ENCODE data around the gene SUN1.

Gene SUN1

GRCh38 chr7:909358-910329 lies 77.4 kb downstream of the SUN1 start:
- Mint-ChIP-seq H3K27ac (peak overlapping the region; percentile 71), H3K36me3 (ENCODE audit: low read depth) (peaks cover 2% of the 10 kb centered on the region), H3K4me3 (peak overlapping the region; percentile 49), H3K9me3 (no peaks in the 10 kb centered on the region), H3K4me1 (ENCODE audit: low read depth) (peaks cover 17% of the 10 kb centered on the region), H3K27me3 (no peaks in the 10 kb centered on the region)
- DNase-seq = peak; percentile 67

- Mint-ChIP-seq H3K36me3 (ENCODE audit: low read depth) (peaks cover 2% of the 10 kb centered on the region), H3K4me3 (peak overlapping the region; percentile 49)
These were observed 78.2 kb downstream of the SUN1 start for GRCh38 chr7:910441-910861.

GRCh38 chr7:910931-911431 lies 78.7 kb downstream of the SUN1 start:
- Mint-ChIP-seq H3K27me3 (no peaks in the 10 kb centered on the region), H3K36me3 (ENCODE audit: low read depth) (peaks cover 2% of the 10 kb centered on the region), H3K9me3 (no peaks in the 10 kb centered on the region), H3K27ac (no peak overlapping the region), H3K4me1 (ENCODE audit: low read depth) (peaks cover 19% of the 10 kb centered on the region), H3K4me3 (no peak overlapping the region)
- DNase-seq = no peak

More at GRCh38 chr7:910441-910861, 78.2 kb downstream of the SUN1 start:
- Mint-ChIP-seq H3K27me3 (no peaks in the 10 kb centered on the region), H3K4me1 (ENCODE audit: low read depth) (peaks cover 17% of the 10 kb centered on the region), H3K9me3 (no peaks in the 10 kb centered on the region), H3K27ac (peak overlapping the region; percentile 71)
- no peak for DNase-seq

- no peaks in the 10 kb centered on the region for H3K9me3 Mint-ChIP-seq
- DNase-seq = no peak
- H3K36me3 Mint-ChIP-seq (ENCODE audit: low read depth) = peaks cover 4% of the 10 kb centered on the region
- no peak overlapping the region for H3K4me3 Mint-ChIP-seq
- H3K27me3 Mint-ChIP-seq = no peaks in the 10 kb centered on the region
- peaks cover 24% of the 10 kb centered on the region for H3K4me1 Mint-ChIP-seq (ENCODE audit: low read depth)
- no peak overlapping the region for H3K27ac Mint-ChIP-seq
These were observed 79.7 kb downstream of the SUN1 start for GRCh38 chr7:911791-912480.

- no peaks in the 10 kb centered on the region for H3K9me3 Mint-ChIP-seq
- DNase-seq = no peak
- no peak overlapping the region for H3K4me3 Mint-ChIP-seq
- peaks cover 14% of the 10 kb centered on the region for H3K36me3 Mint-ChIP-seq (ENCODE audit: low read depth)
- peaks cover 21% of the 10 kb centered on the region for H3K4me1 Mint-ChIP-seq (ENCODE audit: low read depth)
- no peaks in the 10 kb centered on the region for H3K27me3 Mint-ChIP-seq
- H3K27ac Mint-ChIP-seq = no peak overlapping the region
These were observed 81.7 kb downstream of the SUN1 start for GRCh38 chr7:913736-914520.

GRCh38 chr7:914521-915194 lies 82.4 kb downstream of the SUN1 start:
- Mint-ChIP-seq H3K4me1 (ENCODE audit: low read depth) (peaks cover 23% of the 10 kb centered on the region), H3K4me3 (no peak overlapping the region), H3K36me3 (ENCODE audit: low read depth) (peaks cover 15% of the 10 kb centered on the region), H3K27ac (no peak overlapping the region), H3K27me3 (no peaks in the 10 kb centered on the region), H3K9me3 (no peaks in the 10 kb centered on the region)
- DNase-seq = no peak

- Mint-ChIP-seq H3K4me1 (ENCODE audit: low read depth) (peaks cover 18% of the 10 kb centered on the region), H3K27me3 (no peaks in the 10 kb centered on the region), H3K27ac (no peak overlapping the region), H3K9me3 (no peaks in the 10 kb centered on the region), H3K36me3 (ENCODE audit: low read depth) (peaks cover 16% of the 10 kb centered on the region), H3K4me3 (no peak overlapping the region)
- no peak for DNase-seq
These were observed 83.3 kb downstream of the SUN1 start for GRCh38 chr7:915291-916218.

- H3K4me3 Mint-ChIP-seq = no peak overlapping the region
- H3K9me3 Mint-ChIP-seq = no peaks in the 10 kb centered on the region
- no peak for DNase-seq
- no peak overlapping the region for H3K27ac Mint-ChIP-seq
- H3K36me3 Mint-ChIP-seq (ENCODE audit: low read depth) = peaks cover 22% of the 10 kb centered on the region
- H3K4me1 Mint-ChIP-seq (ENCODE audit: low read depth) = peaks cover 22% of the 10 kb centered on the region
- H3K27me3 Mint-ChIP-seq = no peaks in the 10 kb centered on the region
These were observed 84.1 kb downstream of the SUN1 start for GRCh38 chr7:916291-916941.

- Mint-ChIP-seq H3K4me3 (no peak overlapping the region), H3K4me1 (ENCODE audit: low read depth) (peaks cover 28% of the 10 kb centered on the region)
These were observed 85.2 kb downstream of the SUN1 start for GRCh38 chr7:917255-918117.

GRCh38 chr7:918118-918425 lies 85.8 kb downstream of the SUN1 start:
- H3K27me3 Mint-ChIP-seq = no peaks in the 10 kb centered on the region
- H3K27ac Mint-ChIP-seq = no peak overlapping the region
- H3K4me3 Mint-ChIP-seq = no peak overlapping the region
- peaks cover 33% of the 10 kb centered on the region for H3K4me1 Mint-ChIP-seq (ENCODE audit: low read depth)
- peaks cover 20% of the 10 kb centered on the region for H3K36me3 Mint-ChIP-seq (ENCODE audit: low read depth)
- no peak for DNase-seq
- no peaks in the 10 kb centered on the region for H3K9me3 Mint-ChIP-seq

More at GRCh38 chr7:917255-918117, 85.2 kb downstream of the SUN1 start:
- no peaks in the 10 kb centered on the region for H3K9me3 Mint-ChIP-seq
- peaks cover 22% of the 10 kb centered on the region for H3K36me3 Mint-ChIP-seq (ENCODE audit: low read depth)
- H3K27ac Mint-ChIP-seq = no peak overlapping the region
- no peaks in the 10 kb centered on the region for H3K27me3 Mint-ChIP-seq
- peak; percentile 20 for DNase-seq

- Mint-ChIP-seq H3K4me1 (ENCODE audit: low read depth) (peaks cover 38% of the 10 kb centered on the region), H3K4me3 (no peak overlapping the region), H3K9me3 (no peaks in the 10 kb centered on the region), H3K27me3 (no peaks in the 10 kb centered on the region), H3K36me3 (ENCODE audit: low read depth) (peaks cover 20% of the 10 kb centered on the region), H3K27ac (no peak overlapping the region)
- peak; percentile 22 for DNase-seq
These were observed 86.3 kb downstream of the SUN1 start for GRCh38 chr7:918441-919113.

GRCh38 chr7:919114-919442 lies 86.8 kb downstream of the SUN1 start:
- H3K27ac Mint-ChIP-seq = peak overlapping the region; percentile 77
- no peak overlapping the region for H3K4me3 Mint-ChIP-seq
- DNase-seq = peak; percentile 28
- peaks cover 40% of the 10 kb centered on the region for H3K4me1 Mint-ChIP-seq (ENCODE audit: low read depth)
- H3K27me3 Mint-ChIP-seq = no peaks in the 10 kb centered on the region
- H3K9me3 Mint-ChIP-seq = no peaks in the 10 kb centered on the region
- H3K36me3 Mint-ChIP-seq (ENCODE audit: low read depth) = peaks cover 20% of the 10 kb centered on the region
